ENCODE results near the gene WDR20.

Gene WDR20

GRCh38 chr14:102218688-102219087 lies 79.0 kb downstream of the WDR20 start:
- no peak for DNase-seq (ENCODE audit: low read depth in 2 of 2)

GRCh38 chr14:102219316-102219715 lies 79.6 kb downstream of the WDR20 start:
- DNase-seq (ENCODE audit: low read depth in 2 of 2) = no peak

DNA sequence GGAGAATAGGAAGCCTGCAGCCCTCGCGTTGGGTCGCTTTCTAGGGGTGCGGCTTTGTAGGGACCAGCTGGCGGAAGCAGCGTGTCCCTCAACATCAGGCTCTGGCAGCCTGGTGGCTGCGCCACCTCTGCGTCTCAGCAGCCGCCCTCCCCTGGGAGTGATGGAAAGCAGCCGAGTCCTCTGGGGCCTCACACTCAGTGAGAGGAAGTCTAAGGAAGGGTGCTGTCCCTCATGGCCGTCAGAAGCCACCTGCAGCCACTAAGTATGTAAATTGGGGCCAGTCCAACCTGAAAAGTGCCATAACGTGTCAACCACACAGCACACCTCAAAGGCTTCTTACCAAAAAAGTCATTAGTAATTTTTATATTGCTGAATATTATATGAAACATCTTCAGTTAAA lies 80.3 kb downstream of the WDR20 start:
- no peak for DNase-seq (ENCODE audit: low read depth in 2 of 2)

DNA sequence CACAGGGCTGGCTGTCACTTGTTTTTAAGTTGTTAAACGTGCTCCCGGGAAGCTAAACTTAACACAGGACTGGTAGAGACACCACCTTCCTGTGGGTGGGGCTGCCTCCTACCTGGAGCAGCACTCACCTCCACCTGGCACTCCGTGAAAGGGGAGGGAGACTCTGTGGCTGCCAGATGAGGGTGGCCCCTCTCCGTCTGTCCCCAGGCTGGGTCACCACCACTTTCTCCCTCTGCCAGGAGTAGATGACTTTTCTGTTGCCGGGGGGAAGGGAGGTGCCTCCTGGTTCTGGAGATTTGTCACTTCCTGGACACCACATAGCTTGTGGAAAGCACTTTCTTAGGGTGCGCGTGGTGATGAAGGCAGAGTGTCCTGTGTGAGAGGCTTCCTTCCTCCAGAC lies 81.3 kb downstream of the WDR20 start:
- no peak for DNase-seq (ENCODE audit: low read depth in 2 of 2)

DNA sequence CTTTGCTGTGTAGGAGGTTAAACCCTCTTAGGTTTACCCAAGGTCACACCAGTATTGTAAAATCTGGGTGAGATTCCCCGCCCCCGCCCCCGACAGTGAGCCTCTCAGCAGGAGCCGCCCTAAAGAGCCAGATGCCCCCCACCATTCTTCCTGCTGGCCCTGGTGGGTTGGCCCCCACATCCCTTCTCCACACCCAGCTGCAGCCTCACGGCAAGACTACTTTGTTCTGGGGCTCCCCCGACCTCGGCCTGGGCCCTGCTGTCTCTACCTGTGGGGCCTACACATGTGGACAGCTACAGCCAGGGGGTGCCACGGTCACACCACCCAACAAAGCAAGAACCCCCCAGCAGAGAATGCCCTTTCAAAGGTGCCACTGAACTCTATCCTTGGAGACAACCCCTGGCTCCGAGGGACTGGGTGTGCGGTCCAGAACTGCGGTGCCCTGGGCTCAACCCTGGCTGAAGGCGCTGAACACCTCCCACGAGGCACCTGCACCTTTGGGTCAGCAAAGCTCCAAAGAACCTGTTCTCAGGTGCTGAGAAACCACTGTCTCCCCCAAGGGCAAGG lies 82.4 kb downstream of the WDR20 start:
- DNase-seq (ENCODE audit: low read depth in 2 of 2) = no peak

GRCh38 chr14:102222751-102223150 lies 83.1 kb downstream of the WDR20 start:
- no peak for DNase-seq (ENCODE audit: low read depth in 2 of 2)

DNA sequence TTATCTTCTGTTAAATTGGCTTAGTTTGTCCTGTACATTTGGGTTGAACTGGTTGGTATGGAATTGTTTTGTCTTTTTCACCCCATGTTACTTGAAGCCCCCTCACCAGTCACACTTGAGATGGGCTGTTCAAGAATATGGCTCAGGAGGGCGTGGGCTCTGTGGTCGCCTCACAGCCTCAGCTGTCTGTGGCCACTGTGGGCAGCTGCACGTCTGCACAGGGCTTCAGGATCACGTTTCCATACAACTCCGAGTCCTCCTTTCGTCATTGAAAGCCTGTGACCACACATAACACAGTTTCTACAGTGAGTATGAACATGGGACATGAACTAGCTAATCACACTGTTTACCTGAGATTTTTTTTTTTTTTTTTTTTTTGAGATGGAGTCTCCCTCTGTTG lies 84.0 kb downstream of the WDR20 start:
- no peak for DNase-seq (ENCODE audit: low read depth in 2 of 2)

DNA sequence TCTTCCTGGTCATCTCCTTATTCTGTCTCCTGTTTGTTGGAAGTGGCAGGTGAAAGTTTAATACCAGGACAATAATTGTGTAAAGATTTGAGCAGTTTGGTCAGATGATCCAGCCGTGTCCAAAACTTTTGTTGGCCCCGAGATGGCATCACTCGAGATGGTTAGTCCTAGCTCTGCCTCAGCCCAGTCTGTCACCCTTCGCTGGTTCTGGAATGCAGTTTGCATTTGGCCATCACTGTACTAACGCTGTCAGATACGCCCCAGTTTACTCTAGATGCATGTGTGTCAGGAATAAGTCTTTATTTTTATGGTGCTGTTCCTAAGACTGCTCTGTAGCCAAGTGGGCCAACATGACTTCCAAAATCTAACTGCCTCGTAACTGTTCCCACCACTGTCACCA lies 85.7 kb downstream of the WDR20 start:
- no peak for DNase-seq (ENCODE audit: low read depth in 2 of 2)

DNA sequence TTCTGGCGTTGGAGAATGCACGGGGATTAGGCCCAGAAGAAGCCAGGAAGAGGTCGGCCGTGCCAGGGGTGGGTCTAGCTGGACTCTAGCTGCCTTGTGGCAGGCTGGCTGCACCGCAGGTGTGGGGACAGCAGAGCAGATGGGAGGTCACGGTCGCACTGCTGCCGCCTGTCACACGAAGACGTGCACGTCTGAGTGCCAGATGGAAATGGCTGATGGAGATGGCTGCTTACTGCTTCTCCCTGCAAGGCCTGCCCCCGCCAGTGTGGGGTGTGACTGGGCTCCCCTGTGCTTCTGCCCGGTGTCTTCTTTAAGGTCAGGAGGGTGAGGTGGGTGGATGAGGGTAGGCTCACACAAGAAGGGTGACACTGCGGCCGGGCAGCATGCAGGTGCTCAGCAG lies 86.2 kb downstream of the WDR20 start:
- no peak for DNase-seq (ENCODE audit: low read depth in 2 of 2)

GRCh38 chr14:102226356-102227125 lies 86.8 kb downstream of the WDR20 start:
- no peak for DNase-seq (ENCODE audit: low read depth in 2 of 2)

DNA sequence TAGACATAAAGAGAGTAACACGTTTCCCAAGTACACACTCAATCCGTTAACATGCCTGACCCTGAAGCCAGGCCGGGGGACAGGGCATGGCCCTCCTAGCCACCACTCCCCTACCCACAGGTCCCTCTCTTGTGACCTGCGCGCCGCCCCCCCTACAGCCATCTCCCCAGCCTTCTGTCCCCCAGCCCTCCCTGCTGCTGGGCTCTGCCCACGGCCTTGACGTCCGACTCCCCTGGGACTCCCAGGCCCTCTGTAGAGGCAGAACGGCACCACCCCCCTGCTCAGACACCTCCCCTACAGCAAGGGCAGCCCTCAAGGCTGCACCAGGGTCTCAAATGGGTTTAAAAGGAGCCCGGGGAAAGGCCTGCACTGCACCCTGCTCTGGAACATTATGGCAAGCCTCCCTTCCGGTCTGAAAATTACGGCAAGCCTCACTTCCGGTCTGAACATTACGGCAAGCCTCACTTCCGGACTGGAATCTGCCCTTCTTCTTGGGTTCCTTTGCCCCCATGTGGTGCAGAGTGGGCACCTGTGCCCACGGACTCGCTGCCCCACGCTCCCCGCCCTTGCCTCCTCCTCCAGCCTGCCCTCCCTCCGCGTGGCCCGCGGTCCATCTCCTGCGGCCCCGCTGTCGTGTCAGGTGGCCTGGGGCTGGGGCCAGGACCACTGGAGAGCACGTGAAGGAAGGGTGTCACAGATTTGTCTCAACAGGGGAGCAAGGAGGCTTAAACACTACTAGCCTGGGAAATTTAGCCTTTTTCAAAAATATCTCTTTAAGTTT lies 87.7 kb downstream of the WDR20 start:
- DNase-seq (ENCODE audit: low read depth in 2 of 2) = no peak

- DNase-seq (ENCODE audit: low read depth in 2 of 2) = no peak
Observed at GRCh38 chr14:102229071-102229738, 89.5 kb downstream of the WDR20 start.

DNA sequence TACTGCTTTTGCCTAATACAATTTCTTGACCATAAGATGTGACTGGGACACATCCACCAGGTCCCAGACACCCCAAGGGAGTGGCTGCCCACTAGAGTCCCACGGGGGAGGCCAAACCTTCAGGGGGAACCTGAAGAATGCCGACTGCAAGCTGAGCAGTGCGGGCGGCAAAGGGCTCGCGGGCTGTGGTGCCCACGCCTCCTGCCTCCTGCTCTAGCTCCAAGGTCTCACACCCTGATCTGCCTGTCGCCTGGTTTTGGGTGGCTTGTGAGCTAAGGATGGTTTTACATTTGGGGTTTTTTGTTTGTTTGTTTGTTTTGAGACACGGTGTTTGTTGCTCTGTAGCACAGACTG lies 90.0 kb downstream of the WDR20 start:
- no peak for DNase-seq (ENCODE audit: low read depth in 2 of 2)

GRCh38 chr14:102230481-102231210 lies 90.9 kb downstream of the WDR20 start:
- no peak for DNase-seq (ENCODE audit: low read depth in 2 of 2)

DNA sequence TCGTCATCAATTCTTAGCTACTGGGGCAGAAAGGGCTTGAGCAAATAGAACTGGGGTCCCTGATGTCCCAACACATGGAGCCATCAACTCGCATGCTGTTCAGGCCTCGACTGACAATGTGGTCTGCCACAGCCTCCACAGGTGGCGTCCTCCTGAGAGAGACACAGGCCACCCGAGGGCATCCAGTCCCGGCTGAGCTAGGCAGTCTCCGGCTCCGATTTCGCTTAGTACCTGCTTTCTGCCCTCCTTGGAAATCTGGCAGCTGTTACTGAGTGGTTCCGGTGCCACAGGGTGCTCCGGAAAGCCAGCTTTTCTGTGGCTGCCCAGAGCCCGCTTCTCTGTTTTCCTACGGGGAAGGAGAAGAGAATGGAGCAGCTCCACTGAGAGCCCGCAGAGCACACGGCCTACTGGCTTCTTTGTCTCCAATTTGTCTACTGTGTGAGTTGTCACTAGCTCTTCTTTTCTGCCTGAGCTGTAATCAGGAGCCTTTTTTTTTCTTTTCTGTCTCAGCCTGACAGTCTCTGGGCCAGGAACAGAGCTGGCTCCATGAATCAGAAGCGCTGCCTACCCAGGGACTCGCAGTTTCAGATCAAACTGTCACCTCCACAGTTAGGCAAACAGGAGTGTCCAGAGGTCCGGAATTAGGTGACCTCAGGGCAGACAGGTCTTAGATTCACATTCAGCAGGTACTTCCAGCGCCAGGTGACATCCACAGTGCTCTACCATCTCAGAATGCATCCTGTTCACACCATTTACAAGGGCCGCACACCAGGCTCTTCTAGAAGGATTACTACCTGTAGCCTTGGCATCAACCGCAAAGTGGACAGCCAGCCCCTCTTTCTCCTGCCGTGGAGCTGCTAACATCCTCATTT lies 92.0 kb downstream of the WDR20 start:
- DNase-seq (ENCODE audit: low read depth in 2 of 2) = no peak

- no peak for DNase-seq (ENCODE audit: low read depth in 2 of 2)
Observed at GRCh38 chr14:102232348-102232625, 92.6 kb downstream of the WDR20 start.

GRCh38 chr14:102233081-102233480 lies 93.4 kb downstream of the WDR20 start:
- no peak for DNase-seq (ENCODE audit: low read depth in 2 of 2)

- DNase-seq (ENCODE audit: low read depth in 2 of 2) = no peak
Observed at GRCh38 chr14:102234331-102235264, 94.9 kb downstream of the WDR20 start.

DNA sequence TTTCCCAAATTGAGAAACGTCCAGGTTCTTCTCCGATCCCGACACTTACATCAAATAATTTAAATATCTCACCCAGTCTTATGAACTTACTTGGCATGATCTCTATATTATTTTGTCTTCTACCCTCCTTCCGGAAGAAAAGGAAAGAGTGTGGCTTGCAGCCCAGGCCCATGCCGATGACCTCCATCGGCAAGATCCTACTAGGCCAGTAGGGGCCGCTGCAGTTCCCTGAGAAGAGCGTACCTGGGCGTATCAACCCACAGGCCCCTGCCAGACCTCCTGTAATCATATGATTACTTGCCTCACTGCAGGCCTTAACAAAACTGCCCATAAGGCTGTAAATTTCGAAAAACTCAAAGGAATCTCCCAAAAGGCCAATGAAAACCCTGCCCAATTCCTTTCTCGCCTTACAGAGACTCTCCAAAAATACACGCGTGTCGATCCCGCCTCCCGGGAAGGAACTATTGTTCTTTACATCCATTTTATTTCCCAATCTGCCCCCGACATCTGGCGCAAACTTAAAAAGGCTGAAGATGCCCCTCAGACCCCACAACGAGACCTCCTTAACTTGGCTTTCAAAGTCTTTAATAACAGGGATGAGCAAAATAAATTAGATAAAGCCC lies 95.7 kb downstream of the WDR20 start:
- DNase-seq (ENCODE audit: low read depth in 2 of 2) = peak; percentile 45 to 56

DNA sequence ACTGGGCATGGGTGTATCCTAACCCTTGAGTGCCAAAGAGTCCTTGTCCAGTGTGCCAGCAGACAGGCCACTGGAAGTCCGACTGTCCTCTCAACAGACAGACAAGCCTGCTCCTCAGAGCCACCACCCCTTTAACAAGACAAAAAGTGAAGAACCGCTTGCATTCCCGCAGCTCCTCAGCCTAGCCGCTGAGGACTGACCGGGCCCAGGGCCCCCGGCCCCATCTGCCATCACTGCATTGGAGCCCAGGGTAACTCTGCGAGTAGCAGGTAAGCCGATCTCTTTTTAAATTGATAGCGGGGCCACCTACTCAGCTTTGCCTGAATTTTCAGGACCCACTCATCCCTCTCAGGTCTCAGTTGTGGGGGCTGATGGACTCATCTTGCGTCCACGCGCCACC lies 96.3 kb downstream of the WDR20 start:
- no peak for DNase-seq (ENCODE audit: low read depth in 2 of 2)
